ENCODE data around the gene SCYL1.
A peak's percentile ranks its signal among the peaks of the same experiment; 100 is the strongest.

Gene SCYL1

GRCh38 chr11:65538915-65539743 is 14.2 kb downstream of the SCYL1 start:
- Mint-ChIP-seq H3K4me1 (peaks cover 14% of the 10 kb centered on the region), H3K27ac (no peak overlapping the region), H3K36me3 (peaks cover 17% of the 10 kb centered on the region), H3K4me3 (peak overlapping the region; percentile 18), H3K9me3 (no peaks in the 10 kb centered on the region), H3K27me3 (no peaks in the 10 kb centered on the region)
- DNase-seq = no peak
- CTCF ChIA-PET = interaction anchor here (1.3 to 3.9 kb wide), 7 partner anchors 13 to 75 kb away, joined by 4 to 95 read pairs (median 19); partner anchors contain the start of genes FAM89B, MAP3K11 and ZNRD2

GRCh38 chr11:65539744-65540289 is 14.9 kb downstream of the SCYL1 start:
- Mint-ChIP-seq H3K4me3 (peak overlapping the region; percentile 81), H3K4me1 (peaks cover 18% of the 10 kb centered on the region), H3K9me3 (no peaks in the 10 kb centered on the region), H3K27ac (peak overlapping the region; percentile 89), H3K27me3 (no peaks in the 10 kb centered on the region), H3K36me3 (peaks cover 14% of the 10 kb centered on the region)
- CTCF ChIA-PET = interaction anchor here (0.9 to 3.9 kb wide), 19 partner anchors 9 to 236 kb away, joined by 3 to 95 read pairs (median 8); partner anchors contain the start of genes EHBP1L1, FAM89B, MAP3K11 and SCYL1
- DNase-seq = no peak

- no peaks in the 10 kb centered on the region for H3K9me3 Mint-ChIP-seq
- H3K4me3 Mint-ChIP-seq = peak overlapping the region; percentile 81
- peaks cover 20% of the 10 kb centered on the region for H3K4me1 Mint-ChIP-seq
- peaks cover 14% of the 10 kb centered on the region for H3K36me3 Mint-ChIP-seq
- CTCF ChIA-PET = interaction anchor here (0.8 to 3.9 kb wide), 27 partner anchors 8 to 266 kb away, joined by 3 to 95 read pairs (median 5); partner anchors contain the start of genes EHBP1L1, FAM89B, MAP3K11 and SCYL1
- peak; percentile 92 for DNase-seq
- H3K27ac Mint-ChIP-seq = peak overlapping the region; percentile 89
- H3K27me3 Mint-ChIP-seq = no peaks in the 10 kb centered on the region
Measured at GRCh38 chr11:65540290-65541092, 15.6 kb downstream of the SCYL1 start.

- Mint-ChIP-seq H3K4me3 (peak overlapping the region; percentile 81), H3K4me1 (peaks cover 27% of the 10 kb centered on the region), H3K9me3 (no peaks in the 10 kb centered on the region), H3K27me3 (no peaks in the 10 kb centered on the region), H3K36me3 (peaks cover 15% of the 10 kb centered on the region), H3K27ac (peak overlapping the region; percentile 89)
- CTCF ChIA-PET = interaction anchor here (0.7 to 3.9 kb wide), 26 partner anchors 8 to 266 kb away, joined by 3 to 95 read pairs (median 5); partner anchors contain the start of genes EHBP1L1, FAM89B, MAP3K11 and SCYL1
- no peak for DNase-seq
Measured at GRCh38 chr11:65541093-65541982, 16.5 kb downstream of the SCYL1 start.

DNA sequence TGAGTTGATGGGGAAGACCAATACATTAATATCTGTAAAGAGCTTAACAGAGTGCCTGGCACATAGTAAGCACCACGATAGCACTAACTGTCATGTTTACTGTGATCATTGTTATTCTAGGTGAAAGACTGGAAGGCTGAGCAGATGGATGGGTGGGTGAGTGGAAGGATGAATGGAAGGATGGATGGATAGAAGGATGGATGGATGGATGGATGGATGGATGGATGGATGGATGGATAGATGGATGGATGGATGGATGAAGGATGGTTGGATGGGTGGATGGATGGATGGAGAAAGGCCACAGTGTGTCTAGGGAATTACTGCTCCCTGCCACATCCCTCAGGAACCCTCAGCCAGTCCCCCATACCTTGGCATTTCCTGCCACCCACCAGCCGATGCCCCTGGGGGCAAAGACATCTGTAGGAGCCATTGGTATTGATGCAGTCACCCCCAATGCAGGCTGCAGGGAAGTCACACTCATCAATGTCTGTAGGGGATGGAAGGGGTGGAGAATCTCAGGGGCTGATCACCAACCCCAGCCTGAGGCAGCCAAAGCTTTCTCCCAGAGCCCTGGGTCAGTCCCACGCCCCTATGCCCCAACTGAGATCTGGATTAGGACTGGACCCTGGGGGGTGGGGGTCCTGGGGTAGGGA is 18.0 kb downstream of the SCYL1 start:
- Mint-ChIP-seq H3K27me3 (no peaks in the 10 kb centered on the region), H3K27ac (no peak overlapping the region), H3K36me3 (peaks cover 13% of the 10 kb centered on the region), H3K9me3 (no peaks in the 10 kb centered on the region), H3K4me1 (peaks cover 40% of the 10 kb centered on the region), H3K4me3 (no peak overlapping the region)
- CTCF ChIA-PET = interaction anchor here (1.6 to 3.9 kb wide), 5 partner anchors 9 to 51 kb away, joined by 4 to 48 read pairs (median 30); partner anchors contain the start of gene EHBP1L1
- DNase-seq = no peak

DNA sequence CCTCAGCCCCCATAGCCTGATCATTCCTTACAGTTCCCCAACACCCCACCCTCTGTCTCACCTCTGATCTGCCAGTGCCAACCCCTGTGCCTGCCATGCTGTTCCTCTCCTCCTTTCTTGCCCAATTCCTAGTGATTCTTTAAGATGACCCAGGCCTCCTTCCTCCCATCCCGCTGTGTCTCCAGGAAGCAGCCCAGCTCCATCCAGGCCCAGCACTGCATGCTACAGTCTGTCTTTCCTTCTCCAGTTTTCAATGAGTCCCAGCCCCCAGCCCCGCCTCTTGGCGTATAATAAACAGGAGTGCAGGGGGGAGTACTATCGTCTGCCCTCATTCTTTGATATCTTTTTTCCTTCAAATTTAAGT is 21.0 kb downstream of the SCYL1 start:
- H3K27ac Mint-ChIP-seq = peak overlapping the region; percentile 81
- H3K36me3 Mint-ChIP-seq = peaks cover 33% of the 10 kb centered on the region
- no peaks in the 10 kb centered on the region for H3K9me3 Mint-ChIP-seq
- H3K4me3 Mint-ChIP-seq = peak overlapping the region; percentile 71
- CTCF ChIA-PET = interaction anchor here (1.3 to 1.7 kb wide), 2 partner anchors 20 to 42 kb away, joined by 4 read pairs; no protein-coding TSS in a partner anchor
- H3K27me3 Mint-ChIP-seq = peaks cover 4% of the 10 kb centered on the region
- no peak for DNase-seq
- peaks cover 57% of the 10 kb centered on the region for H3K4me1 Mint-ChIP-seq

DNA sequence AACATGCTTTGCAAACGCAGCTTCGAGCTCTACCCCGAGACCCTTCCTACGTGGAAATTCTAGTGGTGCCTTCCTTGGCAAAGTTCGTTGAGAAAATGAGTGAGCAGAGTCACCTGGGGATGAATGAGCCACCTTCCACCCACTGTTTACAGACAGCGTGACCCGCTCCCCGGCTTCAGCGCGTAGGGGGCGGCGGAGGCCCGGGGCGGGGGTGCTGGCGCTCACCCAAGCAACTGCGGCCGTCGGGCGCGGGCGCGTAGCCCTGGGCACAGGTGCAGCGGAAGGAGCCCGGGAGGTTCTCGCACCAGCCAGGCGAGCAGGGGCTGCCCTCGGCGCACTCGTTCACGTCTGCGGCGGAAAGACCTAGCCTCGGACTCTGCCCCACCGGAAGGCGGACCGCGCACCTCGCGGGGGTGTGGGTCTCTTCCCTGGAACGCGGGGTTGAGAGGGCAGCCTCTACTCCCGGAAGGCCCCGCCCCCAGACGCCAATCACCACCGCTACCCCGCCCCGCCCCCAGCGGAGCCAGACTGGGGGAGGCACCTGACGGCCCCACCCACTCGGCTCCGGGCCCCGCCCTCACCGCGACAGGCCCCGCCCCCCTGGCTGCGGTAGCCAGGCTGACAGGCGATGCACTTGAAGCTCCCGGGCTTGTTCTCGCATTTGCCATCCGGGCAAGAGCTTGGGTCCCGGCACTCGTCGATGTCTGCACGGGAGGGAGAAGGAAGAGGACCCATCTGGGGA is 21.5 kb downstream of the SCYL1 start:
- H3K36me3 Mint-ChIP-seq = peaks cover 38% of the 10 kb centered on the region
- CTCF ChIA-PET = interaction anchor here (0.6 to 2.2 kb wide), 6 partner anchors 9 to 47 kb away, joined by 3 to 10 read pairs (median 4); no protein-coding TSS in a partner anchor
- H3K9me3 Mint-ChIP-seq = no peaks in the 10 kb centered on the region
- H3K27me3 Mint-ChIP-seq = peaks cover 4% of the 10 kb centered on the region
- DNase-seq = peak; percentile 98
- peaks cover 57% of the 10 kb centered on the region for H3K4me1 Mint-ChIP-seq
- peak overlapping the region; percentile 71 for H3K4me3 Mint-ChIP-seq
- H3K27ac Mint-ChIP-seq = peak overlapping the region; percentile 88

DNA sequence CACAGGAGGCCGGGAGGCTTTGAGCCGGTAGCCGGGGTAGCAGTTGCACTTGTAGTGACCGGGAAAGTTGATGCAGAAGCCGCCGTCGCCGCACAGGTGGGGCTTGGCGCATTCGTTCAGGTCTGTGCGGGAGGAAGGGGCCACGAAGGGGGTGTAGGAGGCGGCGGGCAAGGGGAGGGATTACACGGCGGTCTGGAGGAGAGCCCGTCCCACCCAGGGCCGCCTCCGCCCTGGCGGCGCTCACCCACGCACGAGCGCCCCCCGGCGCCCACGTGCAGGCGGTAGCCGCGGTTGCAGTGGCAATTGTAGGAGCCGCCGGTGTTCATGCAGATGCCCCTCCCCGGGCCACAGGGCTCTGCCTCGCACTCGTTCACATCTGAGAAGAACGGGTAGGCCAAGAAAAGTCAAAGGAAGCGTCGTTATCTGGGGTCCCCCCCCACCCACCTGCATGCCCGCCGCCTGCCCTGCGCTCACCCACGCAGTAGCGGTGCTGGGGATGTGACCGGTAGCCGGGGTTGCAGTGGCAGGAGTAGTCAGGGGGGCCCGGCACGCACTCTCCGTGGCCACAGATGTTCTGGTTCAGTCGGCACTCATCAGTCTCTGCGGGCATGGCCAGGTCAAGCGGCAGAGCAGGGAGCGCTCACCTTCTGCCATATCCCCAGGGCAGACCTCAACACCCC is 22.7 kb downstream of the SCYL1 start:
- Mint-ChIP-seq H3K36me3 (peaks cover 50% of the 10 kb centered on the region), H3K27me3 (peaks cover 4% of the 10 kb centered on the region), H3K9me3 (no peaks in the 10 kb centered on the region), H3K27ac (peak overlapping the region; percentile 88), H3K4me3 (peak overlapping the region; percentile 49), H3K4me1 (peaks cover 63% of the 10 kb centered on the region)
- CTCF ChIA-PET = interaction anchor here (0.6 to 2.2 kb wide), 5 partner anchors 8 to 46 kb away, joined by 3 to 10 read pairs (median 4); no protein-coding TSS in a partner anchor
- no peak for DNase-seq

- Mint-ChIP-seq H3K27me3 (peaks cover 4% of the 10 kb centered on the region), H3K27ac (peak overlapping the region; percentile 67), H3K36me3 (peaks cover 51% of the 10 kb centered on the region), H3K4me3 (peak overlapping the region; percentile 49), H3K9me3 (no peaks in the 10 kb centered on the region), H3K4me1 (peaks cover 70% of the 10 kb centered on the region)
- no peak for DNase-seq
- CTCF ChIA-PET = interaction anchor here (1.2 to 2.2 kb wide), 4 partner anchors 8 to 40 kb away, joined by 3 to 10 read pairs (median 4); partner anchors contain the start of gene ZNRD2
Measured at GRCh38 chr11:65548395-65548794, 23.5 kb downstream of the SCYL1 start.

GRCh38 chr11:65549096-65549495 is 24.2 kb downstream of the SCYL1 start:
- H3K27ac Mint-ChIP-seq = no peak overlapping the region
- DNase-seq = no peak
- H3K9me3 Mint-ChIP-seq = no peaks in the 10 kb centered on the region
- H3K4me3 Mint-ChIP-seq = no peak overlapping the region
- H3K4me1 Mint-ChIP-seq = peaks cover 73% of the 10 kb centered on the region
- H3K36me3 Mint-ChIP-seq = peaks cover 49% of the 10 kb centered on the region
- CTCF ChIA-PET = interaction anchor here (1.2 to 1.5 kb wide), 3 partner anchors 9 to 24 kb away, joined by 3 to 4 read pairs (median 3); partner anchors contain the start of gene ZNRD2
- peaks cover 4% of the 10 kb centered on the region for H3K27me3 Mint-ChIP-seq

DNA sequence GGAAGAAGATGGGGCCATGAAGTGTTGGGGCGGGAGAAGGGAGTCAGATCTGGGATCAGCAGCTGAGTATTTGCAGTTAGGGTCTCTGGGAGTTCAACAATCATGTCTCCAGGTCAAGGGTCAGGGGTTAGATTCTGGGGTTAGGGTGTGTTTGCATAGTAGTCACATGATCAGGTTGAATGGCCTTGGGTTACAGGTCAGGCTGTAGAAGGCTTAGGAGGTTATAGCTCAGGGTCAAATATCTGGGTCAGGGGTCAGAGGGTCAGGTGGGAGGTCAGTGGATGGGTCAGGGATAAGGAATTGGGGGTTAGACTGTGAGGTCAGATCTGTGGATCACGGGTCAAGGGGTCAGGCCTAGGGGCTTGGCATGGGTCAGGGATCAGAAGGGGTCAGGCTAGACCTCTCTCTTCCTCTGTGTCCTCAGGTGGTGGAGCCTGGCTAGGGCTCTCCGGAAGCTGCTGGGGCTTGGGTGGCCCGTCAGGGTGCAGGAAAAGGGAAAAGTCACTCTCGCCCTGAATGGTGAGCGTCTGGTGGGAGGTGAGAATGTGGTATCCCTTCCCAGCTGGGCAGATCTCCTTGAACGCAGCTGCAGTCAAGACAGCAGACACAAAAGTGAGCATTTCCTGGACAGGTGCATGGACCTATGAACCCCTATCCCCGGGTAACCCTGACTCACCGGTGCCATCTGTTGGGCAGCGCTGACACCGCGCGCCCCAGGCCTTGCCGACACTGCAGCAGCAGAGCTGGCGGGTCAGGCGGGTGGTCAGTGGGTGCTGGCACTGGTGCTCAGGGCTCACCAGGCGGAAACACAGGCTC is 26.9 kb downstream of the SCYL1 start:
- H3K9me3 Mint-ChIP-seq = no peaks in the 10 kb centered on the region
- H3K4me1 Mint-ChIP-seq = peaks cover 85% of the 10 kb centered on the region
- peak; percentile 81 for DNase-seq
- CTCF ChIA-PET = interaction anchor here (1.0 to 3.6 kb wide), 5 partner anchors 10 to 37 kb away, joined by 3 to 35 read pairs (median 11); partner anchors contain the start of genes FAM89B and ZNRD2
- peaks cover 40% of the 10 kb centered on the region for H3K36me3 Mint-ChIP-seq
- H3K27ac Mint-ChIP-seq = peak overlapping the region; percentile 86
- peak overlapping the region; percentile 8 for H3K4me3 Mint-ChIP-seq
- H3K27me3 Mint-ChIP-seq = peaks cover 4% of the 10 kb centered on the region
